Sigmoid colon (tissue), 7 donors: ENCODE measurements around the gene FAM89A. TPM values are rescaled to one million over a fixed set of nuclear protein-coding genes. Genes with fewer than 3 reads are reported as not detected.

Source experiments
- DNase-seq: peaks from one replicate; pipeline ENCODE4 v3.0.0-alpha.2; 2019
- H3K27ac ChIP-seq, 4 donors: fragments of 200-600 bp; sonication (generic); one replicate each; pipeline ENCODE4 v1.5.1; 2016 to 2019; ENCODE audit warnings: mild to moderate bottlenecking in 1 of 4
- H3K27me3 ChIP-seq, 3 donors: fragments of 200-600 bp; sonication (generic); one replicate each; pipeline ENCODE4 v1.5.1; 2019; ENCODE audit warnings: mild to moderate bottlenecking in 1 of 3
- H3K36me3 ChIP-seq, 4 donors: fragments of 200-600 bp; sonication (generic); one replicate each; pipeline ENCODE4 v1.5.1; 2016 to 2019
- H3K4me1 ChIP-seq, 4 donors: fragments of 200-600 bp; sonication (generic); one replicate each; pipeline ENCODE4 v1.5.1; 2017 to 2019
- H3K4me3 ChIP-seq, 4 donors: fragments of 200-600 bp; sonication (generic); one replicate each; pipeline ENCODE4 v1.5.1; 2017 to 2019; ENCODE audit warnings: mild to moderate bottlenecking in 2 of 4, moderate library complexity in 1 of 4
- H3K9me3 ChIP-seq, 4 donors: fragments of 200-600 bp in 3 of 4; sonication (generic) in 3 of 4; one replicate each; pipeline versions ENCODE4 v1.5.1 to v1.6.1; 2013 to 2019
- CTCF ChIP-seq, 4 experiments: fragments of 450-650 bp in 3 of 4; fragments of 200-600 bp in 1 of 4; IDR thresholded peaks; one replicate each; pipeline ENCODE4 v1.5.1; 2016 to 2019; ENCODE audit warnings: antibody characterized with exemption in 4 of 4, mild to moderate bottlenecking in 3 of 4, moderate library complexity in 2 of 4
- EP300 ChIP-seq, 4 donors: sonication (generic); formaldehyde crosslinking; IDR thresholded peaks; one replicate each; pipeline ENCODE4 v1.6.1; 2017; ENCODE audit warnings: antibody characterized with exemption in 4 of 4
- POLR2A ChIP-seq, 2 donors: fragments of 450-650 bp; IDR thresholded peaks; one replicate each; pipeline ENCODE4 v1.6.1; 2016; ENCODE audit warnings: antibody characterized with exemption in 2 of 2, mild to moderate bottlenecking in 2 of 2, moderate library complexity in 2 of 2
- POLR2AphosphoS5 ChIP-seq, 4 donors: sonication (generic); formaldehyde crosslinking; IDR thresholded peaks; one replicate each; pipeline ENCODE4 v1.6.1; 2017; ENCODE audit warnings: antibody characterized with exemption in 4 of 4
- WGBS, 2 donors: extraction: QIAGEN DNeasy Blood & Tissue Kit; methylation state at CpG; one replicate each; pipeline ENCODE4 v1.1.7; 2013; 5-methylcytosine and 5-hydroxymethylcytosine counted together
- intact Hi-C: fragments of 100-400 bp; cut with DNase I; formaldehyde crosslinking; loops from one replicate; pipeline ENCODE4 v1.15.1; 2023
- polyA plus RNA-seq, 3 donors: library from polyadenylated mRNA; stranded (reverse); fragments of 200-250 nt; gene quantifications; one replicate each; pipeline ENCODE4 v1.2.3, GENCODE V29; 2013
- total RNA-seq, 4 donors: library from RNA; depleted of rRNA; stranded (reverse); fragments of >200 nt; gene quantifications; one replicate each; pipeline ENCODE4 v1.1.0, GENCODE V29; 2016
- donor health status: healthy with polysubstance abuse.
- donor health status: Bipolar disorder and iron deficiency.
- donor health status: healthy.

The FAM89A gene
- total and polyA plus RNA-seq, 7 donors, result 2.3 to 9.9 (median 5.8) TPM

- no peak for TF ChIP-seq CTCF (IDR thresholded peaks at IDR 0.05)
- TF ChIP-seq POLR2A (IDR thresholded peaks at IDR 0.05), result no peak
- no peak for TF ChIP-seq EP300 (IDR thresholded peaks at IDR 0.05)
- no peak for TF ChIP-seq POLR2AphosphoS5 (IDR thresholded peaks at IDR 0.05)
- no peaks in the 10 kb centered on the region for H3K9me3 ChIP-seq
- WGBS, 2 donors, result 86 to 88% methylated on average over 11 of the region's 11 CpGs
- no peaks in the 10 kb centered on the region for H3K36me3 ChIP-seq
- no peak overlapping the region for H3K4me3 ChIP-seq
- DNase-seq, result no peak
- H3K27me3 ChIP-seq, result no peaks in the 10 kb centered on the region
- intact Hi-C loops, result no loop called here
- H3K27ac ChIP-seq, result no peak overlapping the region
- no peaks in the 10 kb centered on the region for H3K4me1 ChIP-seq
These were observed 22.6 kb upstream of the FAM89A start for GRCh38 chr1:231062500-231063270.

GRCh38 chr1:231059566-231060193 lies 19.6 kb upstream of the FAM89A start:
- Histone ChIP-seq H3K4me3 (no peak overlapping the region), H3K4me1 (no peaks in the 10 kb centered on the region), H3K27ac (no peak overlapping the region), H3K27me3 (no peaks in the 10 kb centered on the region), H3K9me3 (peaks cover 0 to 4% (median under 1%) of the 10 kb centered on the region in 4 donors), H3K36me3 (no peaks in the 10 kb centered on the region)
- 91 to 97% methylated on average over 1 of the region's 1 CpG for WGBS, 2 donors
- TF ChIP-seq EP300 (IDR thresholded peaks at IDR 0.05) (no peak), POLR2AphosphoS5 (IDR thresholded peaks at IDR 0.05) (no peak), CTCF (IDR thresholded peaks at IDR 0.05) (no peak), POLR2A (IDR thresholded peaks at IDR 0.05) (no peak)
- intact Hi-C loops, result no loop called here
- DNase-seq, result no peak

GRCh38 chr1:231058416-231059109 lies 18.5 kb upstream of the FAM89A start:
- Histone ChIP-seq H3K27ac (no peak overlapping the region), H3K4me1 (no peaks in the 10 kb centered on the region), H3K27me3 (no peaks in the 10 kb centered on the region), H3K9me3 (peaks cover 0 to 4% (median under 1%) of the 10 kb centered on the region in 4 donors), H3K4me3 (no peak overlapping the region), H3K36me3 (no peaks in the 10 kb centered on the region)
- intact Hi-C loops, result no loop called here
- TF ChIP-seq POLR2AphosphoS5 (IDR thresholded peaks at IDR 0.05) (no peak), CTCF (IDR thresholded peaks at IDR 0.05) (no peak), POLR2A (IDR thresholded peaks at IDR 0.05) (no peak), EP300 (IDR thresholded peaks at IDR 0.05) (no peak)
- DNase-seq, result no peak
- 46 to 66% methylated on average over 8 of the region's 8 CpGs for WGBS, 2 donors

- intact Hi-C loops, result no loop called here
- Histone ChIP-seq H3K9me3 (peaks cover 0 to 4% (median under 1%) of the 10 kb centered on the region in 4 donors), H3K4me3 (no peak overlapping the region), H3K27ac (no peak overlapping the region), H3K4me1 (peaks cover 0 to 8% (median 0%) of the 10 kb centered on the region in 4 donors), H3K27me3 (no peaks in the 10 kb centered on the region), H3K36me3 (no peaks in the 10 kb centered on the region)
- 87 to 90% methylated on average over 3 of the region's 3 CpGs for WGBS, 2 donors
- no peak for DNase-seq
- no peak for TF ChIP-seq CTCF (IDR thresholded peaks at IDR 0.05)
- TF ChIP-seq EP300 (IDR thresholded peaks at IDR 0.05), result no peak
- no peak for TF ChIP-seq POLR2A (IDR thresholded peaks at IDR 0.05)
- no peak for TF ChIP-seq POLR2AphosphoS5 (IDR thresholded peaks at IDR 0.05)
These were observed 17.4 kb upstream of the FAM89A start for GRCh38 chr1:231057410-231057809.
